Measurements from ENCODE around the gene SYNE1.

Gene SYNE1

GRCh38 chr6:152420696-152421095 is 216.5 kb downstream of the SYNE1 start:
- DNase-seq = no peak

GRCh38 chr6:152418551-152418950 is 218.6 kb downstream of the SYNE1 start:
- no peak for DNase-seq

GRCh38 chr6:152416652-152417051 is 220.5 kb downstream of the SYNE1 start:
- DNase-seq = no peak

- no peak for DNase-seq
Measured at GRCh38 chr6:152404936-152405595, 232.1 kb downstream of the SYNE1 start.

- DNase-seq = no peak
Measured at GRCh38 chr6:152404086-152404857, 232.9 kb downstream of the SYNE1 start.

- DNase-seq = no peak
Measured at GRCh38 chr6:152402791-152403190, 234.4 kb downstream of the SYNE1 start.

- DNase-seq = no peak
Measured at GRCh38 chr6:152401978-152402377, 235.2 kb downstream of the SYNE1 start.

- DNase-seq = no peak
Measured at GRCh38 chr6:152399399-152399798, 237.8 kb downstream of the SYNE1 start.

- no peak for DNase-seq
Measured at GRCh38 chr6:152398993-152399392, 238.2 kb downstream of the SYNE1 start.

GRCh38 chr6:152398316-152398715 is 238.8 kb downstream of the SYNE1 start:
- DNase-seq = no peak

GRCh38 chr6:152394303-152394702 is 242.9 kb downstream of the SYNE1 start:
- no peak for DNase-seq

GRCh38 chr6:152391179-152391880 is 245.8 kb downstream of the SYNE1 start:
- DNase-seq = no peak

- no peak for DNase-seq
Measured at GRCh38 chr6:152387091-152387490, 250.1 kb downstream of the SYNE1 start.

GRCh38 chr6:152386131-152386530 is 251.0 kb downstream of the SYNE1 start:
- DNase-seq = no peak

- DNase-seq = no peak
Measured at GRCh38 chr6:152380993-152381898, 255.9 kb downstream of the SYNE1 start.

GRCh38 chr6:152380351-152380767 is 256.8 kb downstream of the SYNE1 start:
- DNase-seq = no peak

GRCh38 chr6:152379423-152379822 is 257.7 kb downstream of the SYNE1 start:
- DNase-seq = no peak

GRCh38 chr6:152378169-152378568 is 259.0 kb downstream of the SYNE1 start:
- DNase-seq = no peak

- DNase-seq = no peak
Measured at GRCh38 chr6:152375197-152375596, 262.0 kb downstream of the SYNE1 start.

- DNase-seq = peak; percentile 44
Measured at GRCh38 chr6:152372945-152373344, 264.2 kb downstream of the SYNE1 start.

GRCh38 chr6:152371775-152372174 is 265.4 kb downstream of the SYNE1 start:
- no peak for DNase-seq

GRCh38 chr6:152368751-152369624 is 268.2 kb downstream of the SYNE1 start:
- DNase-seq = no peak

Data from inflammatory macrophage treated with lipopolysaccharide for 4 hours (primary cell).